GM12874 (cell line): ENCODE results near the gene CTSW.

Source experiments
- CTCF ChIP-seq: IDR thresholded peaks from 2 replicates; pipeline ENCODE4 v1.5.1; 2011; ENCODE audit warnings: low read depth, mild to moderate bottlenecking, control low read depth, low read length, moderate library complexity; ENCODE audit not compliant: insufficient read depth

CTSW gene

GRCh38 chr11:65883786-65884715 lies 4.4 kb downstream of the CTSW start:
- TF ChIP-seq CTCF = no peak

GRCh38 chr11:65884716-65885092 lies 5.1 kb downstream of the CTSW start:
- peak; percentile 99 for TF ChIP-seq CTCF

- no peak for TF ChIP-seq CTCF
These were observed 5.6 kb downstream of the CTSW start for GRCh38 chr11:65885231-65885630.

- no peak for TF ChIP-seq CTCF
These were observed 6.3 kb downstream of the CTSW start for GRCh38 chr11:65885808-65886536.

- no peak for TF ChIP-seq CTCF
These were observed 7.4 kb downstream of the CTSW start for GRCh38 chr11:65886826-65887722.

- TF ChIP-seq CTCF = no peak
These were observed 8.1 kb downstream of the CTSW start for GRCh38 chr11:65887723-65888162.
